Body of pancreas (tissue), 4 donors: ENCODE data around the gene NIPSNAP2.

Experiments used
- CTCF ChIP-seq, 7 experiments: fragments of 450-650 bp in 4 of 7; fragments of 200-600 bp in 3 of 7; sonication (generic) in 3 of 7; IDR thresholded peaks; one replicate each; pipeline ENCODE4 v1.5.1; 2016 to 2019; ENCODE audit warnings: antibody characterized with exemption in 7 of 7
- POLR2A ChIP-seq, 3 donors: fragments of 450-650 bp; IDR thresholded peaks; one replicate each; pipeline ENCODE4 v1.6.1; 2016; ENCODE audit warnings: antibody characterized with exemption in 3 of 3, mild to moderate bottlenecking in 2 of 3

GRCh38 chr7:56007167-56007652 lies 42.8 kb downstream of the NIPSNAP2 start:
- TF ChIP-seq CTCF (IDR thresholded peaks at IDR 0.05) (no peak), POLR2A (IDR thresholded peaks at IDR 0.05) (no peak)
